CD1c-positive myeloid dendritic cell (primary cell): ENCODE data around the gene ZP3.
A peak's percentile ranks its signal among the peaks of the same experiment; 100 is the strongest.
"Not testable (repeated sequence)": the region's sequence is repeated elsewhere in the genome, so short reads cannot be mapped to it uniquely, and the experiment has no call there.

Experiments used
- DNase-seq: peaks from one replicate; pipeline ENCODE4 v3.0.0-alpha.2; 2016; ENCODE audit errors: extremely low spot score

ZP3 gene

GRCh38 chr7:76424413-76425111 lies at the start of gene ZP3:
Gene ZP3 (plus strand): TSS chr7:76424950. CDS start chr7:76424965, 15 bp downstream.
- no peak for DNase-seq

GRCh38 chr7:76375251-76375650 lies 49.5 kb upstream of the ZP3 start:
- no peak for DNase-seq

DNA sequence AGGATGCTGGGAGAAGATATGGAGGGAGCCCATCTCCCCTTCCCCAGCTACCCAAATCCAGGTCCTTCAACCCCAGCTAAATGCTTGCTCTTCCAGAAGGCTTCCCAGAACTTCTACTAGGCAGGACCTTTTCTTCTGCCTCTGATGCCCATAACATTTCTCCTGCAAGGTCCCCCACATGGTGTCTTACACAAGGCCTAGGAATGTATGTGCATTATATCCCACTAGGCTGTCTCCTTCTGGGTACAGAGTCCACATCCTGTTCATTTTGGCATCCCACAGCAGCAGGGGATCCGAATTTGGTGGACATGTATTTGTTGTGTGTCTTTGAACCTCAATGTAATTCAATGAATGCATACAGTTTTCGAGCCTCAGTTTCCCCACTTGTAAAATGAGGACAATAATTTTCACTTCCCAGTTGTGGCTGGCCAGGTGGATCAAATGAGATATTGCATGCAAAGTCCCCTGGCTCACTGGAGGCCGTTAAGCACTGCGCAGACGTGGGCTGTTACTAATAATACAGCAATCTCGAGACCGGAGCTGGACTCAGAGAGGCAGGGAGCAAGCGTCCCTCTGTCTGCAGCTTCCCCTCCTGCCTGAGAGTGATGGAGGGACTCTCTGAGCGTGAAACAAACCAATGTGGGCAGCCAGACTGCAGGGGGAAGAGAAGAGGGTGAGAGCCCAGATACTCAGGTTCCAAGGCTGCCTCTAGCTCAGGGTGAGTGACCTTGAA lies 47.4 kb upstream of the ZP3 start:
- DNase-seq: no peak

DNA sequence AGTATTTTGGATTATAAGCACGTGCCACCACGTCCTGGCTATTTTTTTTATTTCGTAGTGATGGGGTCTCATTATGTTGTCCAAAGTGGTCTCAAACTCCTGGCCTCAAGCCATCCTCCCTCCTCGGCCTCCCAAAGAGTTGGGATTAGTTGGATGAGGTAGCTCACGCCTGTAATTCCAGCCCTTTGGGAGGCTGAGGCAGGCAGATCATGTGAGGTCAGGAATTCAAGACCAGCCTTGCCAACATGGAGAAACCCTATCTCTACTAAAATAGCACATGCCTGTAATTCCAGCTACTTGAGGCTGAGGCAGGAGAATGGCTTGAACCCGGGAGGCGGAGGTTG lies 44.2 kb upstream of the ZP3 start:
- no peak for DNase-seq

GRCh38 chr7:76381814-76382213 lies 42.9 kb upstream of the ZP3 start:
- DNase-seq: no peak

GRCh38 chr7:76383089-76383944 lies 41.4 kb upstream of the ZP3 start:
- DNase-seq: no peak

- no peak for DNase-seq
These were observed 38.0 kb upstream of the ZP3 start for GRCh38 chr7:76386691-76387260.

GRCh38 chr7:76387789-76388188 lies 37.0 kb upstream of the ZP3 start:
- DNase-seq: not testable (repeated sequence)

DNA sequence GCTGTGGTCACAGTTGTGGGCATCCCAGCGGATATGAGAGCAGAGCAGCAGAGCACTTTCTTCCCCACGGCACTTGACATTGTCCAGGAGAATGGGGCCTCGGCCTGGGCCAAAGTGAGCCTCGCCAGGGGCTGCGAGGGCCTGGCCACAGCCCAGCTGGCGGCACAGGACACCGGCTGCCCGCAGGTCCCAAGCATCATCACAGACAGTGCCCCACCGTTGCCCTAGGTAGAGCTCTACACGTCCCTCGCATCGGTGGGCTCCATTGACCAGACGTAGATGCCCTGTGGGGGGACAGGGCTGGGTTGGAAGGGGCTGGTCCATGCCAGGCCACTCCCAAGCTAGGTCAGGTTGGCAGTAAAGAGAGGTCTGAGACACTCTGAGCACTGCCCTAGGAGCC lies 34.7 kb upstream of the ZP3 start:
- no peak for DNase-seq

GRCh38 chr7:76392531-76393115 lies 32.1 kb upstream of the ZP3 start:
- DNase-seq: no peak

DNA sequence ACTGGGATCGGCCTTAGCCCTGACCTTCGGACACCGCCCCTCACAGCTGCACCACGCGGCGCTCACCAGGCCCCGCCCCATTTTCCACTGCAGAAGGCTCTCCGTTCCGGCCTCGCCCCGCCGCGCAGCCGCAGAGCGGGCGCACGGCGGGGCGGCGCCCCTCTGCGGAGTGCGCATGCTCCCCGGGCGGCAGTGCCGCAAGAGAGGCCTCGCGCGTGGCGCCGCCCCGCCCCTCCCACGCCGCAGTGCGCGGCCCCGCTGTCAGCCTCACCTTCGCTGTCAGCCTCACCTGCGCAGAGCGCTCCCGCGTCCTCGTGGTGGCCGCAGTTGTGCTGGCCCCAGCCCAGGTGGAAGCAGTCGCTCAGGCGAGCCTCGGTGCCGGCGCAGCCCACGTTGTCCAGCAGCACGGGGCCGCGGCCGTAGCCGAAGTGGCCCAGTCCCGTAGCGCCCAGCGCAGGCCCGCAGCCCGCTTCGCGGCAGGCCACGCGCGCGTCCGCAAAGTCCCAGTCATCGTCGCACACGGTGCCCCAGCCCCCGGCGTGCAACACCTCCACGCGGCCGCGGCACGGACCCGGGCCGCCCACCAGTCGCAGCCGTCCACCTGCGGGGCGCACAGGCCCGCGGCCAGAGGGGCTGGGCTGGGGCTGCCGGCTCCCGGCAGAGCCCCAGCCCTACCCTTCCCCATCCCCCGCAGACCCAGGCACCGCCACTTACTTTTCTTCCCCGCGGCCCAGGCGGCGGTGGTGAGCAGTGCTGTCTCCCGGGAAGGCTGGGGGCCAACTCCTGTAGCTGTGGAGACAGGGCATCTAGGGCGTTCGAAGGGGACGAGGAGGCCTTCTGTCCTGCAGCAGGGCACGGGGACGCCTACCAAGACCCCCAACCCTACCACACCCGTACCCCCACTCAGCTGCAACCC lies 31.4 kb upstream of the ZP3 start:
- peak; percentile 96 for DNase-seq

- DNase-seq: peak; percentile 66
These were observed 29.8 kb upstream of the ZP3 start for GRCh38 chr7:76394957-76395356.

DNA sequence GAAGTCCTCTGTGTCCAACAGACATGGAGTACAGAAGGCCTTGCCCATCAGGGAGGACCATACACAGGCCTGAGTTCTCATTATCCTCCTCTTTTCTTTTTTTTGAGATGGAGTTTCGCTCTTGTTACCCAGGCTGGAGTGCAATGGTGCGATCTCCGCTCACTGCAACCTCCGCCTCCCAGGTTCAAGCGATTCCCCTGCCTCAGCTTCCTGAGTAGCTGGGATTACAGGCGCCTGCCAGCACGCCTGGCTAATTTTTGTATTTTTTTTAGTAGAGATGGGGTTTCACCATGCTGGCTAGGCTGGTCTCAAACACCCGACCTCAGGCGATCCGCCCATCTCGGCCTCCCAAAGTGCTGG lies 29.2 kb upstream of the ZP3 start:
- not testable (repeated sequence) for DNase-seq

DNA sequence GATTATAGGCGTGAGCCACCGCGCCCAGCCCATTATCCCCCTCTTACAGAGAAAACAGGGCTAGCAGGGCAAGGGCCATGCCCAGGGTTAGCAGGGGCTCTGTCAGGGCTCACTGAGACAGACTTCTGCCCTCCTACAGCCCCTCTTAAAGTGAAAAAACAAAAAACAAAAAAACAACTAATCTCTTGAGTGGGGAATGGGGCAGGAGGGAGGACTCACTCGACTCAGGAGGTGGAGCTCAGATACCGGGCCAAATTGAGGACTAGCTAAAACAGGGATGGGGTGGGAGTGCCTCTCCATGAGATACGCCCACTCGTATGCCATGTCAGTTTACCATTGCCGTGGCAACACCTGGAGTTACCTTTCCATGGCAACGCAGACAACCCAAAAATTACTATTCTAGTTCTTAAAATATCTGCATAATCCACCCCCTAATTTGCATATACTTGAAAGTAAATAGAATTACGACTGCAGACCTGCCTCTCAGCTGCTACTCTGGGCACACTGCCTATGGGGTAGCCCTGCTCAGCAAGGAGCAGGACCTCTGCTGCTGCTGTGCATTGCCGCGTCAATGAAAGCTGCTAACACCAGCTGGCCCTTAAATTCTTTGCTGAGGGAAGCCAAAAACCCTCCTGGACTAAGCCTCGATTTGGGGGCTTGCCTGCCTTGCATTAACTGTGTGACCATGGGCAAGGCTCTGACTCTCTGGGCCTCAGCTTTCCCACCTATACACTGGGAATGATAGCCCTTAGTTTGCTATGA lies 28.6 kb upstream of the ZP3 start:
- DNase-seq: no peak

DNA sequence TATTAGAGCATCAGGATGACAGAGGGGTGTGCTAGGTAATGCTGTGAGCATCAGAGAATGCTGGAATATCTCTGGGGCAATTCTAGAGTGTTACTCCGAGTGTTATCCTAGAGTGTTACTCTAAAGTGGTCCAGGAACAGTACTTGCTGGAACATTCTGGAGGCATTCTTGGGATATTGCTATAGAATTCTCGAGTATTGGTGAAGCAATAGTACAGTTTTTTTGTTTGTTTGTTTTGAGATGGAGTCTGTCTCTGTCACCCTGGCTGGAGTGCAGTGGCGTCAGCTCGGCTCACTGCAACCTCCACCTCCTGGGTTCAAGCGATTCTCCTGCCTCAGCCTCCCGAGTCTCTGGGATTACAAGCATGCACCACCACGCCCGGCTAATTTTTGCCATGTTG lies 27.9 kb upstream of the ZP3 start:
- DNase-seq: no peak

DNA sequence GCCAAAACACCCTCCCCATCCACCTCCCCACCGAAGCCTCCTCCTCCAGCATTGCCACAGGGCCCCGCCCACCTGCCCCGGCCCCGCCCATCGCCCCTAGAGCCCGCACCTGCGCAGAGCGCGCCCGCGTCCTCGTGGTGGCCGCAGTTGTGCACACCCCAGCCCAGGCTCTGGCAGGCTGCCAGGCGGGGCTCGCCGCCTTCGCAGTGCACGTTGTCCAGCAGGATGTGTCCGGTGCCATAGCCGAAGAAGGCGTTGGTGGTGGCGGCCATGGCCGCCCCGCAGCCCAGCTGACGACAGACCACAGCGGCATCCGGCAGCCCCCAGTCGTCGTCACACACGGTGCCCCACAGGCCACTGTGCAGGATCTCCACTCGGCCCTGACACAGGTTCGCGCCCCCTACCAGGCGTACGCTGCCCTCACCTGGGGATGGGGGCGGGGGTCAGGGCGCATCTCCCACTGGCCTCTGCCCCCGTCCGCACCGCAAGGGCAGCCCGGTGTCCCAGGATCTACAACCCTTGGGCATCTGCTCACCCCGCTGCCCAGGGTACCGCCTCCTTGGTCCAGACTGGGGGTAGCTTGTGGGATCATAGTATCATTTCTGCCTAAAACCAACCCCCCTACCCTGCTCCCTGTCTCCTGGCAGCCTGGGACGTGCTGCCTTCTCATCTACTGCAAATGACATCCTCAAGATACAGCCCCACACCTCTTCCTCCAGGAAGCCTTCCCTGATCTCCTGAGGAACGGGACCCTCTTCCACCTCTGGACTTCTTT lies 27.2 kb upstream of the ZP3 start:
- peak; percentile 89 for DNase-seq

DNA sequence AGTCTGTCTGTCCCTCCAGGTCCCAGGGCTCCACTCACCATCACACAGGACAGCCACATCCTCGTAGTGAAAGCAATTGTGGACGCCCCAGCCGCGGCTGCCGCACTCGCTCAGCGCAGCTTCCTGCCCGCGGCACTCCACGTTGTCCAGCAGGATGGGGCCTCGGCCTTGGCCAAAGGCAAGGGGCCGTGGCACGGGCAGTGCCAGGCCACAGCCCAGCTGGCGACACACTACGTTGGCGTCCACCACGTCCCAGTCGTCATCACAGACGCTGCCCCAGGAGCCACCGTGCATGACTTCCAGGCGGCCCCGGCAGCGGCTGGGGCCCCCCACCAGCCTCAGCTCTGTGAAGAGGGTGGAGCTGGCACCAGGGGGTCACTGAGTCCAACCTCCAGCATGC lies 24.5 kb upstream of the ZP3 start:
- no peak for DNase-seq

DNA sequence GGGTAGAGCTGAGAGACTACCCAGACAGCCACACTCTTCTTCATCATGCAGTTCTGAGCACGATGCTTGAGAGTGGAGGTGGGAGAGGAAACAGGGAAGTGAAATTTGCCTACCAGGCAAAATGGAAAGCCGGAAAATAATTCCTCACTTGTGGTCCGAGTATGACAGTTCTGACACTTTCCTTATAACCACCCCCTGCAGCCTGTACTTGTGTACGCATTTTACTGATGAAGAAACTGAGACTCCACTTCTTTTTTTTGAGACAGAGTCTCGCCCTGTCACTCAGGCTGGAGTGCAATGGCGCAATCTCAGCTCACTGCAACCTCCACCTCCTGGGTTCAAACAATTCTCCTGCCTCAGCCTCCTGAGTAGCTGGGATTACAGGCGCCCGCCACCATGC lies 21.7 kb upstream of the ZP3 start:
- peak; percentile 95 for DNase-seq

- DNase-seq: peak; percentile 85
These were observed 20.8 kb upstream of the ZP3 start for GRCh38 chr7:76403780-76404494.
